GM12872 (cell line): Measurements from ENCODE around the gene USHBP1.

ENCODE experiments used
- CTCF ChIP-seq: IDR thresholded peaks from 3 replicates; pipeline ENCODE4 v1.5.1; 2011; ENCODE audit warnings: low read depth, mild to moderate bottlenecking, low read length, moderate library complexity; ENCODE audit not compliant: insufficient read depth

Gene USHBP1

GRCh38 chr19:17264641-17264979, at the start of gene USHBP1:
Gene USHBP1, minus strand, starts transcription at chr19:17264745. Its CDS starts 446 bp downstream, at chr19:17264299.
- no peak for TF ChIP-seq CTCF

- no peak for TF ChIP-seq CTCF
Observed at GRCh38 chr19:17314007-17314593, 49.6 kb upstream of the USHBP1 start.

GRCh38 chr19:17312189-17313113, 47.9 kb upstream of the USHBP1 start:
- TF ChIP-seq CTCF: no peak

GRCh38 chr19:17311455-17312188, 47.1 kb upstream of the USHBP1 start:
- TF ChIP-seq CTCF: no peak

- no peak for TF ChIP-seq CTCF
Observed at GRCh38 chr19:17309965-17310461, 45.5 kb upstream of the USHBP1 start.

- TF ChIP-seq CTCF: no peak
Observed at GRCh38 chr19:17309198-17309964, 44.8 kb upstream of the USHBP1 start, which contains the start of gene DDA1. Gene DDA1, plus strand, starts transcription at chr19:17309563. Its CDS starts 92 bp downstream, at chr19:17309655.
